Activated naive CD4-positive, alpha-beta T cell treated with Interleukin-2 at 50 U/mL for 16 hours (primary cell): ENCODE measurements around the gene CYREN.
"Not testable (repeated sequence)": the region's sequence is repeated elsewhere in the genome, so short reads cannot be mapped to it uniquely, and the experiment has no call there.

Experiments
- DNase-seq: peaks from one replicate; pipeline ENCODE4 v3.0.0-alpha.2; 2020

The CYREN gene

DNA sequence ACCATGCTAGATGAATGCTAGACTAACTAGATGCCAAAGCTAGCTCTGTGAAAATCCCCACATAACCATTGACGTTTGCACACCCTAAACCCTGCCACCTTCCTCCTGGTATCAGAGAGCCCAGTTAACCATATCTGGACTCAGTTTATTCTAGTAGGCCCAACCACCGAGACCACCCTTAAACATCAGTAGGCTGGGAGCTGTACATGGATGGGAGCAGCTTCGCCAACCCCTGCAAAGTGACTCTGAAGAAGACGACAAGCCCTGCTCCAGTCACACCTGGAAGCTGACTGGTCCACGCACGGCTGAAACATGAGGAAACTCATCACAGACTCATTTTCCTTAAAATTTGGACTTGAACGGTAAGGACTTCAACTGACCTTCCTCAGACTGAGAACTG lies 4.4 kb upstream of the CYREN start:
- no peak for DNase-seq

DNA sequence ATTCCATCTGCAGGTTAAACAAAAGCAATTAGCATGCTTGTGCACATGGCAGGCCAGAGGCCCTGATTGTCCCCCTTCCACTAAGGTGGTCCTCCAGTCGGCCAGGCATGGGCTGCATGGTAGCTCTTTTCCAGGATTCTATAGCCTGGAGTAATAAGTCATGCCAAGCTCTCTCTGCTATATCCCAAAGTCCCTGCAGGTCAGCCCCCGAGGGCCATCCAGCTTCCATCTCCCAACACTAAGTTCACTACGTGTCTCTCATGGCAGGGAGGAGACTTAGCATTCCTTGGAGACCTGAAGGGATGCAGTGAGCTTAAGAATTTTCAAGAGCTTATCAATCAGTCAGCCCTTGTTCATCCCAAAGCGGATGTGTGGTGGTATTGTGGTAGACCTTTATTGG lies 3.4 kb upstream of the CYREN start:
- DNase-seq, result not testable (repeated sequence)

DNA sequence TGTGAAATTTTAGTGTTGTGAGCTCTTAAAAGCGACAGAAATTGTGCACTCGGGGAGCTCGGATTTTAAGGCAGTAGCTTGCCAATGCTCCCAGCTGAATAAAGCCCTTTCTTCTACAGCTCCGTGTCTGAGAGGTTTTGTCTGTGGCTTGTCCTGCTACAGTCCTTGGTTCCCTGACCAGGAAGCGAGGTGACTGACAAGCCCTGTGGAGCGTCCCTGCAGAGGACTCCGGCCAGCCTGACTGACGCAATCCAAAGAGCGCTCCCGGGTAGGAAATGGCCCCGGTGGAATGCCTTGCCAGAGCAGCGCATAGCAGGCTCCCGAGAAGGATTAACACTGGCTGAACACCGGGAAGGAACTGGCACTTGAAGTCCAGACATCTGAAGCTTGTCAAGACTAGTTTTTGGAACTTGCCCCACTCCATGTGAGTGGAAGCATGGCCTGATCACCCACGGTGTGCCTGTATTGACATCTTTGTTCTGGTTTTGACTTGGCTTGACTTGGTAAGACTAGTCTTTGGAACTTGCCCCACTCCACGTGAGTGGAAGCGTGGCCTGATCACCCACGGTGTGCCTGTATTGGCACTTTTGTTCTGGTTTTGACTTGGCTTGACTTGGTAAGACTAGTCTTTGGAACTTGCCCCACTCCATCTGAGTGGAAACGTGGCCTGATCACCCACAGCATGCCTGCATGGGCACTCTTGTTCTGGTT lies 1.2 kb upstream of the CYREN start:
- not testable (repeated sequence) for DNase-seq

DNA sequence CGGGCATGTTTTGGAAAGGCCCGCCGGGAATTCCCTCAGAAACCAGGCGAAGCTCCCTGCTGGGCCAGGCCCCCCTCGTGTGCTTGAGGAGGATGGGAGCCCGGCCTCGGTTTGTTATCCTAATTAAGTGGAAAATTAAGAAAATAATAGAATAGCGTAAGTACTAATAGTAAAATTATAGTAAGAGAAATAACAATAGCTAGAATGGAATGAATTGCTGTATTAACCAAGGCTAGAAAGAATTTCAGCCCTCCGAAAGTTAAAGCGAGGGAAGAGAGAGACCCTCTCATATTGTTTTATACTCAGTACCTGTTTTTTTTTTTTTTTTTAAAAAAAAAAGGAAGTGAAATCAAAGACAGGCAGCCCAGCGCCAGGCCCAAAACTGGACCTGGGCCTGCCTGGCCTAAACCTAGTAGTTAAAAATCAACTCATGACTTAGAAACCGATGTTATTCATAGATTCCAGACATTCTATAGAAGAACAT lies 533 bp upstream of the CYREN start:
- not testable (repeated sequence) for DNase-seq

DNA sequence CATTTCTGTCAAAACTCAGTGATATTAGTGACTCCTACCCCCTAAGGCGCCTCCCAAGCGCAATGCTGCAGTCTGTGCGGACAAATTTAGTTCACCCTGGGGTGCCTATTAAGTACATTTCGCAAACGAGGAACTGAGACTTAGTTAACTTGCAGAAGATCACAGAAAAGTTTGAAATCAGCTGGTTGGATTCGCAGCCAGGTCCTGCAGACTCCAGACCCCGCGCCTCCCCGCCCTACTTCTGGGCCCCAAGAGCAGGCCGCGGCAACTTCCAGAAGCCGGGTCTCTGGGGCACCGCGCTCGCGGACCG lies 588 bp downstream of the CYREN start:
- no peak for DNase-seq

DNA sequence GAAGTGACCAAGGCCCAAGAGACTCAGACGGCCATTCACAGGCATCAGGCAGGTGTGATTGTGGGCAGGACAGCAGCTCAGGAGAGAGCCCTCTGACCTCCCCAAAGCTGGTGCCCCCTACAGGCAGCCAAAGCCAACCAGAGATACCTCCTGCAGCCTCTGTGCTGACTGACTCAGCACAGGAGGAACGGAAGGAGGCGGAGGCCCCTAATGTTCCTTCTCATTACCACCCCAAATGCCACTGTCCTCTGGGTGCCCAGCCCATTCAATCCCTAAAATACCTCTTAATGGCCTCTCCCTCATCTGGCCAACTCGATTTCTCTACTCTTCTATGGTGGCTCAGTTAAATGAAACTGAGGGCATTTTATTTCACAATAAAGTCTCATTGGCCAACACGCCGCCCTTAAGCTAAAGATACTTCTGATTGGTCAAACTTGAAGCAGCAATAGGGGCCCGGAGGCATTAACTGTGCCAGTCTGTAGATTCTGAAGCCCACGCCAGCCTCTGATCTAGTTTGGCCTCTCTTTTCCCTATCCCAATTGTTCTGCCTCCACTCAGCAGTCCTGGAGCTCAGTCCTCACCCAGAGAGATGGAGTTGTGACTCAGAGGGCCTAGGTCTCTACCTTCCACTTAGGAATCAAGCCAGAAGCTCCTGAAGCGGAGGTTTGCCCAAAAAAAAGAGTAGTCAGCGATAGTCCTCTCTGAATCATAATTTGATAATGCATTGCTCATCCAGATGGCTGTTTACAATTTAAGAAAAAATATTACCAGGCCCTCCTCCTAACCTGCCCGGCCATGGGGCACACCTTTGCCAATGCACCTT lies 1.2 kb downstream of the CYREN start:
- DNase-seq, result peak; percentile 68

DNA sequence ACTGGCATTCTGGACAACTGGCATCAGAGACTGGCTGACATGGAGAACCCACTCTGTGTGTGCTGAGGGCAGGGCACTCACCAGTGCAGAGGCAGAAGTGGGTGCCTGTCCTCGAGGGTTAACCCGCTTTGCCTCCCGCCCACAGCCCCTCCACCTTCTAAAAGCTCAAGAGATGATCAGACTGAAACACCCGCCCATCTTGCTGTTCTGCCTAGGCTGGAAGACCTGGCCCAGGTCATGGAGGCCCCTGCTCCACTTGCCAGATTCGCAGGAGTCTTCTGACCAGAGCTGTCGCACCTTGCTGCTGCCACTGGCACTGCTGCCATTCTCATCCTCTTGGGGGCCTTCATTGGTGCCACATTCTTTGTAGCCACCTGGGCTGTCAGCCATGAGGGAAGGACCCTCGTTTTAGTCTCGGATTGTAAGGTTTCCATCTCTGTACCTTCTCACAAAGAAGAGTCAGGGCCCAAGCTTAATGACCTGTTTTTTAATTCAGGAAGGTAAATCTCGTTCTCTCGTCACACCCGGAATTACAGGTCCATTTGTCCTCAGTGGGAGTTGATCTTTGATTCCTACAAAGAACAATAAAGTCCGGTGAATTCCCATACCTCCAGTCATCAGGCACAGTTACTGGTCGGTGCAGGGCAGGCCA lies 1.9 kb downstream of the CYREN start:
- DNase-seq, result no peak

DNA sequence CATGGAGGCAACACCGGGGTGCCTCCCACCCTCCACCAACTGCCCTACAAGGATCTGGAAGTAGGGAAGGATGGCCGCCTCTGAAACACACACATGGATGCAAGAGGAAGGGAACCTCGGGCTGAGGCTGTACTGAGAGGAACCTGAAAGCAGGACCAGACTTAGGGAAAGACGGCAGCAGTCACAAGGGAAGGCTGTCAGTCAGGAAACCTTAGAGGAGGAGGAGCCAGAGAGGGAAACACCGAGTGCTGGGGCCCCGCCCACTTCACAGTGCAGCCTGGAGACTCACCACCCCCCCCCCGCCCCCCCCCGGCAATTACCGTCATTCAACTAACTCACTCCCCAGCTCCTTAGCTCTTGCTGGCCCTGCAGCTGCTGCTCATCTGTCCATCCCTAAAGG lies 2.5 kb downstream of the CYREN start:
- DNase-seq, result peak; percentile 24

DNA sequence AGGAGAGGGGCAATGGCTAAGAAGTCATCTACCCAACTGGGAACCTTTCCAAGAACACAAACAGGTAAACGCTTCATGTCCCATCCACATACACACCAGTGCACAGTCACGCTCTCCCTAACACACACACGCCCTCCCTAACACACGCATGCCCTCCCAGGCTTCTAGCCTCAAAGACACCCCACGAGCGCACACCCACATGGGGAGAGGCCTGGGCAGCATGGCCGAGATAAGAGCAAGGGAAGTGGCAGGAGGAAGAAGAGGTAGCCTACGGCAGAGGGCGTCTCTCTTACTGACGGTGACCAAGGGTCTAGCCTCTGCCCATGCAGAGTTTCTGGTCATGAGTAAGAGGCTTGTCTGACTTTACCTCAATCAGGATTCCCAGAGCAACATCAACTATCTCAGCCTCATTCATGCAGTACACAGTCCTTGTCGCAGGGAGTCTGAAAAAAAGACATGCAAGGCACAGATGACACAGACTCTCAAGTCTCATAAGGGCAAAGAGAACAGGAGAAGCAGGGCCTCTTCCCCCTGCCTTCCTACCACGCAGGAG lies 3.1 kb downstream of the CYREN start:
- no peak for DNase-seq

DNA sequence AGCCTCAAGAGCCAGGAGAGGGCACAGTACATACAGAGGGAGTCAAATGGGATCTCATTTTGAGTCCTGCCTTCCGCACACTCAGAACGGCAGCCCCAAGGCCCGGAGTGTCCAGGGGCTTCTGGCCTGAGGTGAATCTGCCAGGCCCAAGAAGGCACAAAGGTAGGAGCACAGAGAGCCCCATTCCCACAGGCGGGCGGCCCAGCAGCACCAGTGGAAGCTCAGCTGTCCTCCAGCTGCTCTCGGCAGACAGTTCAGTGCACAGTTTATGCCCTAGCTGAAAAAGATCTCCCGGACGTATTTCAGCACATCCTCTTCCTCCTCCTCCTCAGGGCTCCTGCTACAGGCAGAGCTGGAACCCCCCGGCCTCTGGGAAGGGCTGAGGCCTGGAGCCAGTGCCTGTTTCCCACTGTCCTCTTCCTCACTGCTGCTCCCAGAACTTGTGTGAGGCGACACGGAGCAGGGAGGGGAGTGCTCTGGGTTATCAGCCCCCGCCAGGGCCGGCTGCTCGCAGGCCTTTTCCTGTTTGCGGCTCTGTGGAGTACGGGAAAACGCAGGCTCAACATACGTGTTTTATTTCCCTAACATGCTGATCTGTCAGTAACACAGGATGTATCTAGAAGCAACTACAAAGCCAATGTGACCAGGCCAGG lies 4.0 kb downstream of the CYREN start:
- no peak for DNase-seq

DNA sequence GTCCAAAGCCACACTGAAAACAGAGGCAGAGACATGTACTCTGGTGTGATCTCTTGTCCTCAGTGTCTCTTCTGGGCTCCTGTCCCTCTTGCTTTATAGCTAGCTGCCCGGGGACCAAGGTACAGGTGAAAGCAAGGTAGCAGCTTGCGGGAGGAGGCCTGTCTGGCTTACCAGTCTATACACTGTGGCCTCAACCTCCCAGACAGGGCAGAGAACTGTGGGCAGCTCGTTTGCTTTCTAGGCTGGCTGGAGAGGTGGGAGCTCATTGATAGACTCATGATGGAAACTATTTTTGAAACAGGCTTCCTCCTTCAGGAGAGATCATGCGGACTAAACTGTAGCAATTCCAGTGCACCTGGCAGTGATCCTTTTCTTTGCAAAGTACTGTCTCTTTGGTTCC lies 4.6 kb downstream of the CYREN start:
- no peak for DNase-seq

DNA sequence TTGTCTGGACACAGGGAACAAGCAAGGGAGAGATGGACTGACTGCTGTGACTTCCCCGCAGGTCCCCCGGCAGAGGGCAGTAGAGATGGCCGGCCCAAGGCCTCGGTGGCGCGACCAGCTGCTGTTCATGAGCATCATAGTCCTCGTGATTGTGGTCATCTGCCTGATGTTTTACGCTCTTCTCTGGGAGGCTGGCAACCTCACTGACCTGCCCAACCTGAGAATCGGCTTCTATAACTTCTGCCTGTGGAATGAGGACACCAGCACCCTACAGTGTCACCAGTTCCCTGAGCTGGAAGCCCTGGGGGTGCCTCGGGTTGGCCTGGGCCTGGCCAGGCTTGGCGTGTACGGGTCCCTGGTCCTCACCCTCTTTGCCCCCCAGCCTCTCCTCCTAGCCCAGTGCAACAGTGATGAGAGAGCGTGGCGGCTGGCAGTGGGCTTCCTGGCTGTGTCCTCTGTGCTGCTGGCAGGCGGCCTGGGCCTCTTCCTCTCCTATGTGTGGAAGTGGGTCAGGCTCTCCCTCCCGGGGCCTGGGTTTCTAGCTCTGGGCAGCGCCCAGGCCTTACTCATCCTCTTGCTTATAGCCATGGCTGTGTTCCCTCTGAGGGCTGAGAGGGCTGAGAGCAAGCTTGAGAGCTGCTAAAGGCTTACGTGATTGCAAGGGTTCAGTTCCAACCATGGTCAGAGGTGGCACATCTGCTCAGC lies 6.0 kb downstream of the CYREN start:
- DNase-seq, result no peak

DNA sequence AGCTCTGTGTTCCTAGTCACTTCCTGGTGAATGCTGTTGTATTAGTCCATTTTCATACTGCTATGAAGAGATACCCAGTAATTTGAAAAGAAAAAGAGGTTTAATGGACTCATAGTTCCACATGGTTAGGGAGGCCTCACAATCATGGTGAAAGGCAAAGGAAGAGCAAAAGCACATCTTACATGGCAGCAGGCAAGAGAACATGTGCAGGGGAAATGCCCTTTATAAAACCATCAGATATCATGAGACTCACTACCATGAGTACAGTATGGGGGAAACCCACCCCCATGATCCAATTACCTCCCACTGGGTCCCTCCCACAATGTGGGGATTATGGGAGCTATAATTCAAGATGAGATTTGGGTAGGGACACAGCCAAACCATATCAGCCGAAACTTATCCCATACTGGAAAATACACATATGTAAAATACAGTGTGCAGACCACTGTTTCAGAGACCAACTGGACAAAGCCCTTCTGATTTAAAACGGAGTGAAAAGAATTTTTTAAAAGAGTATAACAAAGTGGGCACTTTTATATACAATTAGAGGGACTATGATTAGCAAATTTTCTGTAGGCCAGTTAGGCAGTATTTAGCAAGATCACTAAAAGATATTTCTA lies 8.0 kb downstream of the CYREN start:
- DNase-seq, result no peak

DNA sequence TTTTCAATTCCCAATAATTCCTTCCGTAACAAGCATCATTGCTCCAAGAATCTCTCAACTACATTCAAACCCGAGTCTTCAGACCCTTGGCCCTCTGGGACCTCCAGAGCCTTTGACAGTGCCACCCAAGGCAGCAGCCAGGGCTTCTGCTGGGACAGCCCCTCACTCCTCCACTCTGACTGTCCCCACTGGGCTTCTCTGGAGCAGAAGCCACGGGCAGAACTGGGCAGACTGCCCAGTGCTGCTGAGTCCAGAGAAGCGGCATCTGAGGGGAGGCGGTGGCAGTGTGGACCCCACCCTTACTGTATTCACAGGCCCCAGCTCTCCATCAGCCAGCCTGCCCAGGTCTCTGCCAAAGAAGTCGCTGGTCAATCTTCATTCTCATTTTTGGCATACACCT lies 8.8 kb downstream of the CYREN start:
- DNase-seq, result no peak

DNA sequence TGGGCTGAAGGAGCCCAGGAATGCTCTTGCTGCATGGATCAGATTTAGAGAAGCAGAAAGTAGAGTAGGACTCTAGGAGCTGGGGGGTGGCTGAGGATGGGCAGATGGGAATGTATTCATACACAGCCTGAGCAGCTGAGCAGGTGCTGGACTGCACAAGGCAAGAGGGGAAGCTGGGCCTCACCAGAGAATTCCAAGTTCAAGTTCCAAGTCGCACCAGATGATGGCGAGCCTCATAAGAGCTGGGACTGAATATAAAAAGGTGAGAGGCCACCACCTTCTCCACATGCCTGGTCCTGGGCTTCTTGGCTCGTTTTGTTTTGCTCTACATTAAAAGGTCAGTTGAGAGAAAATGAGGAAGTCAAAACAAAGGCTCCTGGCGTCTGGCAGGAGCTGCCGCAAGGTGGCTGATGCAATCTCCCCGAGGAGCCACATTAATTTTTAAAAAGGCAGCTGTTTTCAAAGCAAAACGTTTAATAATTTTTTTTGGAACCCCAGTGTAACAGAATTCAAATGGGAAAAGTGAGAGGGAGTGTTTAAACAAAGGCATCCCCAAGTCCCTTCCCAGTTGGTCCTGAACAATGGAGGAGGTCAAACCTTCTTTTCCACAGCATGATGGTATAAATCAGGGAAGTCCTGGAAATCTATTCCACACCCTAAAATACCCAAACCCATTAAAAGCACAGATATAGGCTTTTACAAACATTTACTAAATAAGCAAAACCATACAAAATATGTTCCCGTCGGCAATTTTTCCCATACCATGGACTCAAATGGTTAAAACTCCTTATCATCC lies 9.5 kb downstream of the CYREN start:
- no peak for DNase-seq

DNA sequence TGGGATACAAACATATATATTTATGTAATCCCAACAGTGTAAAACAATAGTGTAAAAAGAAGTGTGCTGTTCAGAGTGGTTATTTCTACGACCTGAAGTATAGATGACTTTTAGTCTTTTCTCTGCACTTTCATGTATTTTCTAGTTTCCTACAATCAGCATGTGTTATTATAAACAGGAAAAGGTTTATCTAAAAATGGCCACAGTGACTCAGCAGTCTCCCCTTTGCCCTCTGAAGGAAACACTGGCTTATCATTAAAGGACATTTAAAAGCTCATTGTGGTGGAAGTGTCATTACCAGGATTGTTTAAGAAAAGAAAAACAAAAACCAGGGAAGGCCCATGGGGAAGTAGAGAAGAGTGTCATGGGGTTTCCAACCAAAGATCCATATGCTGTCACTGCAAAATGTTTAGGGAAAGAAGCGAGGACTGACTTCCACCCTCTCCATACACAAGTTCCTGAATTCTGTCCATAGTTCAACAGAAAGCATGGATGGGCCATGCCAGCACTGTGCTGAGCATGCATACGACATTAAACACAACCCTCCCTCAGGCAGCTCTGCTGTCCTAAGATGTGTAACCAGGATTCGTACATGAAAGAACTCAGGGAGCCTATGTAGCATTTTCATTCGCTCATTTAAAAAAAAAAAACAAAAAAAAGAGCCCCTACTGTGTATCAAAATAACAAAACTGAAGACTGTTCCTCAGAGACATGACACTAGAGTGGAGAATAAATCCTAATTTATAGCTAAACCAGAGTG lies 10.2 kb downstream of the CYREN start:
- no peak for DNase-seq

DNA sequence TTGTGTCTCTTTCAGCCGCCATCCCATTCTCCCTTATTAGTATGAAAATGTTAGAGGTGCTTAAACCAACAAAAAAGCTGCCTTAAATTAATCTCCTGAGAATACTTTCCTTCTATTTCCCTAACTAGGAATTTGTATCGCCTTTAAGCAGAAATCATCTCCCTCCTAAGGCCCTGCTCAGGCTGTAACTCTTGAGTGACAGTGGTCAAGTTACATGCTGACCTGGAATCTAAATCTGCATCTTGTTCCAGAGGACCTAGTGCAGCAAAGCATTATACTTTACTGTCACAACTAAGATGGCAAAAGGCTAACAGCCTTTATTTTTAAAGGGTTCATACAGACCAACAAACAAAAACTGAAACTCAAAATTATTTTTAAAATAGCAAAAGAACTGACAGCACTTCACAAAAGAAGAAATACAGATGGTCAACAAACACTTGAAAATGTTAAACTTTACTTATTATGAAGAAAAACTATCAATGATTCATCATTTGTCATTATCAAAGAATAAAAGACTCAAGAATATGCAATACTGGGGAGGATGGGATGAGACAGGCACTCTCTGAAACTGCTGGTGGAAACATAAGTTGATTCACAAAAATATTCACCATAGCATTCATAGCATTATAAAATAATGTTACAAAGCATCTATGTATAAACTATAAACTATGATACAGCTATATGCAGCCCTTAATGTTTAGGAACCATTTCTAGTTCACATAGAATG lies 11.0 kb downstream of the CYREN start:
- no peak for DNase-seq

DNA sequence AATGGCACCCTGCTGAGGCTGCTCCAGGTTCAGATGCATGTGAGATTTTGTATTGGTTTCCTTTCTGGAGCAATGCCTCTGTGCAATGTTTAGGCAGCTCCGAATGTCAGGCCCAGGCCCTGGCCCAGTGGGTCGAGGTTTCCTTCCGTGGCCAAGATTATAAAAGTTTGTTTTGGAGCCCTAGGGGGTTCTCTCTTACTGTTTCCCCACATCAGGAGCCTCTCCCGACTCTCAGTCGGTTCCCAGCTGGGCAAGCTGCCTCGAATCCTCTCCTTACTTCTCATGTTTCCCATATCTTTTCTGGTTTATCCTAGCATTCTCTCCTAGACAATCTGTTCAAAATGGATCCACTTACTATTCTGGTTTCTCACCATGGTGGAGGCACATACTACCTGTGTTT lies 11.6 kb downstream of the CYREN start:
- DNase-seq, result no peak

DNA sequence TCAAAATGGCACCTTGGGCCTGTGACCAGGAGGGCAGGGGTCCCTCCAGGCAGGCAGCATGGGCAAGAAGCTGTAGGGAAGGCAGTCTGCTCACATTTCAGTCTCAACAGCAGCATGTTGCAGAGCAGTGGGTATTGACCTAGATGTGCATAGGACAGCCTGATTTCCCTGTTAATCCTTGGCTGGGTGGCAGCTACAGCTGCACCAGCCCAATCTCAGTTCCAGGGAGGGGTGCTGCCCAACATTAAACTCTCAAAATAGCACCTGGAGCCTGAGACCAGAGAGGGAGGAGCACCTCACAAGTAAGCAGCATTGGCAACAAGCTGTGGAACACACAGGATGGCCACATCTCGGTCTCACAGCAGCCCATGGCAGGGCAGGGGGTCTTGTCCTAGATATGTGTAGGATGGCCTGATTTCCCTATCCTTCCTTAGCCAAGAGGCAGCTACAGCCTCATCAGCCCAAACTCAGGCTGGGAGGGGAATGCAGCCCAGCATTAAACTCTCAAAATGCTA lies 12.3 kb downstream of the CYREN start:
- no peak for DNase-seq
